A549 treated with RU486 at 1 μM for 4 hours (cell line): Measurements from ENCODE around the gene BUD13. TPM values are rescaled to one million over a fixed set of nuclear protein-coding genes. Genes with fewer than 3 reads are reported as not detected.

Experiments used
- total RNA-seq: library from RNA; stranded (reverse); fragments of 200-300 nt; extraction: Qiagen RNA extraction; gene quantifications from 5 replicates; pipeline ENCODE4 v1.2.3, GENCODE V29; 2022; ENCODE audit warnings: low read depth

BUD13 gene, protein sequence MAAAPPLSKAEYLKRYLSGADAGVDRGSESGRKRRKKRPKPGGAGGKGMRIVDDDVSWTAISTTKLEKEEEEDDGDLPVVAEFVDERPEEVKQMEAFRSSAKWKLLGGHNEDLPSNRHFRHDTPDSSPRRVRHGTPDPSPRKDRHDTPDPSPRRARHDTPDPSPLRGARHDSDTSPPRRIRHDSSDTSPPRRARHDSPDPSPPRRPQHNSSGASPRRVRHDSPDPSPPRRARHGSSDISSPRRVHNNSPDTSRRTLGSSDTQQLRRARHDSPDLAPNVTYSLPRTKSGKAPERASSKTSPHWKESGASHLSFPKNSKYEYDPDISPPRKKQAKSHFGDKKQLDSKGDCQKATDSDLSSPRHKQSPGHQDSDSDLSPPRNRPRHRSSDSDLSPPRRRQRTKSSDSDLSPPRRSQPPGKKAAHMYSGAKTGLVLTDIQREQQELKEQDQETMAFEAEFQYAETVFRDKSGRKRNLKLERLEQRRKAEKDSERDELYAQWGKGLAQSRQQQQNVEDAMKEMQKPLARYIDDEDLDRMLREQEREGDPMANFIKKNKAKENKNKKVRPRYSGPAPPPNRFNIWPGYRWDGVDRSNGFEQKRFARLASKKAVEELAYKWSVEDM
- 10.5 to 13.5 TPM (median 11.7 TPM) in 5 replicates for total RNA-seq

DNA sequence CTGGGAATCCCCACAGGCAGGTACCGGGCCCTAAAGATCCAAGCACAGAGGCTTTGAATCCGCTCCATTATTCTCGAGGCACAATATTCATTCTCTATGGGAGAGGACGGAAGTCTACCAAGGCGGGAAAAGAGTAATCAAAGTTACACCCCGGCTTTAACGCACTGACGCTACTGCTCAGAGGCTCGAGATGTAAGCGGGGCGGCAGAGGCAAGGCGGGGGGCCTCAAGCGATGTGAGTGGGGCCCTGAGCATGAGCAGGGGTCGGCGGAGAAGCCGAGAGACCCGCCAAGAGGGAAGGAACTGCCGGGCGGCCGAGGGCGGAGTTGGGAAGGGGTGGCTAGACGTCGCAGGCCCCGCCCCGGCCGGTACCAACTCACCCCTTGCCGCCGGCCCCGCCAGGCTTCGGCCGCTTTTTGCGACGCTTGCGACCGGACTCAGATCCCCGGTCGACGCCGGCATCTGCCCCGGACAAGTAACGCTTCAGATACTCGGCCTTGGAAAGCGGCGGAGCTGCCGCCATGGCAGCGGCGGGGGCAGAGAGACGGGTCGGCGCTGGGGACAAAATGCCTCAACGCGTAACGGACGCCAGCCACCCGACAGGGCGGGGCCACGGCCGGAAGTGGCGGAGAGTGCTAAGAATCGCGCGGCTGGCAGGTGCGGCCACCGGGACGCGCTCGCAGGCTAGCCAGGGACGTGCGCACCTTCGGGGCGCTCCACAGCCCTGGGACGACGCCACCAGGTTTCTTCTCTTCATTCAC is at the start of gene BUD13:
BUD13 (minus strand) TSS at position 545 of the 760 bp plus-strand sequence; CDS start at position 522, 23 bp downstream.

GRCh38 chr11:116791813-116792143 is 19.0 kb upstream of the BUD13 start, which contains the start of gene APOA5:
TSS of gene APOA5 (minus strand) at chr11:116791879. CDS start at chr11:116791860, 19 bp downstream.

GRCh38 chr11:116787786-116788486 is 15.1 kb upstream of the BUD13 start, which contains the start of gene ZPR1:
TSS of gene ZPR1 (minus strand) at chr11:116788023. CDS start at chr11:116787990, 33 bp downstream.

Other genes with a start within 250 kb of the BUD13 start
- gene ZPR1, start 15.0 kb upstream of the BUD13 start, total RNA-seq = 51.3 to 65.0 TPM (median 56.8 TPM) in 5 replicates
- gene APOA5, start 18.9 kb upstream of the BUD13 start, total RNA-seq = not detected in 5 replicates
- not detected in 5 replicates for gene APOA4, start 50.3 kb upstream of the BUD13 start, total RNA-seq
- not detected in 5 replicates for gene APOC3, start 56.9 kb upstream of the BUD13 start, total RNA-seq
- 0.10 to 1.3 TPM (median 0.25 TPM) in 5 replicates for gene APOA1, start 64.6 kb upstream of the BUD13 start, total RNA-seq